WTC11 (cell line): Measurements from ENCODE around the gene SLC38A1.

ENCODE experiments used
- AR ChIP-seq: fragments of 250-450 bp; sonication (Bioruptor Pico); IDR thresholded peaks from 2 replicates; pipeline ENCODE4 v1.9.0; 2021; ENCODE audit warnings: mild to moderate bottlenecking
- ATF2 ChIP-seq: sonication (generic); formaldehyde crosslinking; IDR thresholded peaks from 2 replicates; pipeline ENCODE4 v1.8.1; 2022; ENCODE audit warnings: low read depth, missing genetic modification reagents, borderline replicate concordance
- CBFB ChIP-seq: sonication (generic); formaldehyde crosslinking; IDR thresholded peaks from 2 replicates; pipeline ENCODE4 v1.8.1; 2022; ENCODE audit warnings: mild to moderate bottlenecking, low read depth, missing genetic modification reagents
- CREB1 ChIP-seq: sonication (generic); formaldehyde crosslinking; IDR thresholded peaks from 2 replicates; pipeline ENCODE4 v1.8.0; 2023; ENCODE audit warnings: mild to moderate bottlenecking, missing genetic modification reagents
- CTCF ChIP-seq: fragments of 200-600 bp; IDR thresholded peaks from 2 replicates; pipeline ENCODE4 v1.8.0; 2022; ENCODE audit warnings: antibody characterized with exemption
- FOXK1 ChIP-seq: sonication (generic); formaldehyde crosslinking; IDR thresholded peaks from 2 replicates; pipeline ENCODE4 v1.8.0; 2022; ENCODE audit warnings: mild to moderate bottlenecking, moderate library complexity, missing genetic modification reagents
- GTF2I ChIP-seq: fragments of 250-450 bp; sonication (Bioruptor Pico); conservative IDR thresholded peaks from 2 replicates; pipeline ENCODE4 v1.4.0; 2021; ENCODE audit warnings: mild to moderate bottlenecking
- NFE2L1 ChIP-seq: sonication (generic); formaldehyde crosslinking; IDR thresholded peaks from 2 replicates; pipeline ENCODE4 v1.8.1; 2023; ENCODE audit warnings: missing genetic modification reagents
- NR2C2 ChIP-seq: sonication (generic); formaldehyde crosslinking; IDR thresholded peaks from 2 replicates; pipeline ENCODE4 v1.8.0; 2022; ENCODE audit warnings: mild to moderate bottlenecking, missing genetic modification reagents
- SMAD3 ChIP-seq: sonication (generic); formaldehyde crosslinking; IDR thresholded peaks from 2 replicates; pipeline ENCODE4 v1.8.0; 2022; ENCODE audit warnings: missing genetic modification reagents, mild to moderate bottlenecking, borderline replicate concordance
- TEAD4 ChIP-seq: sonication (generic); formaldehyde crosslinking; IDR thresholded peaks from 2 replicates; pipeline ENCODE4 v1.8.0; 2022; ENCODE audit warnings: mild to moderate bottlenecking, missing genetic modification reagents
- TF ChIP-seq, protein P1 (sequence below): sonication (generic); formaldehyde crosslinking; IDR thresholded peaks from 2 replicates; pipeline ENCODE4 v1.8.0; 2022; ENCODE audit warnings: mild to moderate bottlenecking, missing genetic modification reagents
- TF ChIP-seq, protein P2 (sequence below): sonication (generic); formaldehyde crosslinking; IDR thresholded peaks from 2 replicates; pipeline ENCODE4 v1.8.0; 2023; ENCODE audit warnings: missing genetic modification reagents
- TF ChIP-seq, protein P3 (sequence below): sonication (generic); formaldehyde crosslinking; IDR thresholded peaks from 2 replicates; pipeline ENCODE4 v1.8.1; 2023; ENCODE audit warnings: mild to moderate bottlenecking, missing genetic modification reagents, moderate library complexity

DNA sequence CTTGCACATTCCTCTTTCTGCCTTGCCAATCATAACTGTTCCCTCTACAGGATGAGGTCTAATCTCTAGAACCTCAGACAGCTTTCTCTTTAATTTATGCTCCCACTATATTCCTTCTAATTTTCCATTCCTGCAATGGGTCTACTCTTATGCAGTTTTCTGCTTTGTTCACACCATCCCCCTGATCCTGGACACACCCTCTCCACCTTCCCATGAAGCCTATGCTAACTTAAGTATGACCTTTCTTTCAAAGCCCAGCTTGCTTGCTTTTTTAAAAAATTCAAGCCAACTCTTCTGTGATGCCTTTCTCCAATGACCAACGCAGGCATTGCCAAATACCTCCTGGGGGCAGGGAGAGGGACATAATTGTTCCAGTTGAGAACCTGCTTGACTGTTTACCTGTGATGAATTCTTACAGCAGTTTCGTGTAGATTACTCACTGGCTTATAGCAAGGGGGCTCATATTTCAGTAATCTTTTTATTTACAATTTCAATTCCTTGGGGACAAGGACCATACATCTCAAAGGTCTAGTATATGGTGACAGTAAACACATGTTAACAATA lies 7.8 kb downstream of the SLC38A1 start:
- TF ChIP-seq CTCF (no peak), CBFB (no peak), CREB1 (no peak), NFE2L1 (no peak), ATF2 (no peak), FOXK1 (CRISPR knock-in tag) (no peak), TEAD4 (CRISPR knock-in tag) (no peak), AR (no peak), NR2C2 (CRISPR knock-in tag) (no peak), GTF2I (CRISPR knock-in tag) (no peak), SMAD3 (CRISPR knock-in tag) (no peak)
- TF ChIP-seq, protein P1, sequence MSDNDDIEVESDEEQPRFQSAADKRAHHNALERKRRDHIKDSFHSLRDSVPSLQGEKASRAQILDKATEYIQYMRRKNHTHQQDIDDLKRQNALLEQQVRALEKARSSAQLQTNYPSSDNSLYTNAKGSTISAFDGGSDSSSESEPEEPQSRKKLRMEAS = no peak
- TF ChIP-seq, protein P2, sequence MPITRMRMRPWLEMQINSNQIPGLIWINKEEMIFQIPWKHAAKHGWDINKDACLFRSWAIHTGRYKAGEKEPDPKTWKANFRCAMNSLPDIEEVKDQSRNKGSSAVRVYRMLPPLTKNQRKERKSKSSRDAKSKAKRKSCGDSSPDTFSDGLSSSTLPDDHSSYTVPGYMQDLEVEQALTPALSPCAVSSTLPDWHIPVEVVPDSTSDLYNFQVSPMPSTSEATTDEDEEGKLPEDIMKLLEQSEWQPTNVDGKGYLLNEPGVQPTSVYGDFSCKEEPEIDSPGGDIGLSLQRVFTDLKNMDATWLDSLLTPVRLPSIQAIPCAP (CRISPR knock-in tag) = no peak
- TF ChIP-seq, protein P3, sequence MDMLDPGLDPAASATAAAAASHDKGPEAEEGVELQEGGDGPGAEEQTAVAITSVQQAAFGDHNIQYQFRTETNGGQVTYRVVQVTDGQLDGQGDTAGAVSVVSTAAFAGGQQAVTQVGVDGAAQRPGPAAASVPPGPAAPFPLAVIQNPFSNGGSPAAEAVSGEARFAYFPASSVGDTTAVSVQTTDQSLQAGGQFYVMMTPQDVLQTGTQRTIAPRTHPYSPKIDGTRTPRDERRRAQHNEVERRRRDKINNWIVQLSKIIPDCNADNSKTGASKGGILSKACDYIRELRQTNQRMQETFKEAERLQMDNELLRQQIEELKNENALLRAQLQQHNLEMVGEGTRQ (CRISPR knock-in tag) = no peak
